ENCODE data around the gene MYBPHL.

DNA sequence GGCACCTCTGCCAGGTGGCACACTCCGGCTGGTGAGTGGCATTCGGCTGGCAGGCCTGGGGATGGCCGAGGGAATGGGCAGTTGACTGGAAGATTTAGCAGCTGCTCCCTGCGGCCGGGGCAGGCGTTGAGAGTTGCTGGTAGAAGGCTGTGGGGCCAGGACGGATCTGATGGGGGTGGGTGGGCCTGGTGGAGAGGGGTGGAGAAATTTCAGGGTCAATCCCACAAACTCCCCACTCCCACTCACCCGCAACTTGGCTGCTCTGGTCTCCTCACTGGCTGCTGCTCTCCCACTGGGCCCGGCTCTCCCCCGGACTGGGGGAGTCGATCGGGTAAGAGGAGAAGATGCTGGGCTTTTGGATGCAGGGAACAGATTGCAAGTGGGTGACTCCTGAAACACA is 25.9 kb downstream of the MYBPHL start:
- TF ChIP-seq, protein P1, sequence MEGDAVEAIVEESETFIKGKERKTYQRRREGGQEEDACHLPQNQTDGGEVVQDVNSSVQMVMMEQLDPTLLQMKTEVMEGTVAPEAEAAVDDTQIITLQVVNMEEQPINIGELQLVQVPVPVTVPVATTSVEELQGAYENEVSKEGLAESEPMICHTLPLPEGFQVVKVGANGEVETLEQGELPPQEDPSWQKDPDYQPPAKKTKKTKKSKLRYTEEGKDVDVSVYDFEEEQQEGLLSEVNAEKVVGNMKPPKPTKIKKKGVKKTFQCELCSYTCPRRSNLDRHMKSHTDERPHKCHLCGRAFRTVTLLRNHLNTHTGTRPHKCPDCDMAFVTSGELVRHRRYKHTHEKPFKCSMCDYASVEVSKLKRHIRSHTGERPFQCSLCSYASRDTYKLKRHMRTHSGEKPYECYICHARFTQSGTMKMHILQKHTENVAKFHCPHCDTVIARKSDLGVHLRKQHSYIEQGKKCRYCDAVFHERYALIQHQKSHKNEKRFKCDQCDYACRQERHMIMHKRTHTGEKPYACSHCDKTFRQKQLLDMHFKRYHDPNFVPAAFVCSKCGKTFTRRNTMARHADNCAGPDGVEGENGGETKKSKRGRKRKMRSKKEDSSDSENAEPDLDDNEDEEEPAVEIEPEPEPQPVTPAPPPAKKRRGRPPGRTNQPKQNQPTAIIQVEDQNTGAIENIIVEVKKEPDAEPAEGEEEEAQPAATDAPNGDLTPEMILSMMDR (IDR thresholded peaks at IDR 0.05; ENCODE audit: poor library complexity), result no peak
- no peak for TF ChIP-seq EZH2 (IDR thresholded peaks at IDR 0.05; ENCODE audit: borderline replicate concordance)

Measured in hepatocyte (in vitro differentiated cells).